WTC11 (cell line): ENCODE results near the gene ZNF625. TPM values are rescaled to one million over a fixed set of nuclear protein-coding genes. Genes with fewer than 3 reads are reported as not detected.

Source experiments
- ATAC-seq: fragments of 200-7000 bp; cut with Tn5 transposase; 2 replicates; pipeline ENCODE4 v1.10.0; 2021; ENCODE audit warnings: mild to moderate bottlenecking, moderate library complexity
- CTCF ChIA-PET: fragments of 300-600 bp; sonication (Branson Sonifier 250); formaldehyde crosslinking; loops from one replicate; lab custom pipeline; 2021; ENCODE audit warnings: antibody characterized with exemption; lab: Charles Lee
- POLR2A ChIA-PET: fragments of 350-600 bp; sonication (Branson Sonifier 250); formaldehyde crosslinking; loops from one replicate; lab custom pipeline; 2021; ENCODE audit warnings: antibody characterized with exemption; lab: Charles Lee
- DNase-seq: peaks from one replicate; pipeline ENCODE4 v3.0.0; 2021; ENCODE audit warnings: low spot score
- H3K27ac Mint-ChIP-seq: 2 replicates; pipeline ENCODE4 v1.8.0; 2021; ENCODE audit warnings: mixed read lengths
- H3K27me3 Mint-ChIP-seq: 2 replicates; pipeline ENCODE4 v1.8.0; 2021; ENCODE audit warnings: low read depth, mild to moderate bottlenecking, moderate library complexity, mixed read lengths
- H3K36me3 Mint-ChIP-seq: 2 replicates; pipeline ENCODE4 v1.8.0; 2021; ENCODE audit warnings: mixed read lengths
- H3K4me1 Mint-ChIP-seq: 2 replicates; pipeline ENCODE4 v1.8.0; 2022; ENCODE audit warnings: mixed read lengths
- H3K4me3 Mint-ChIP-seq: 2 replicates; pipeline ENCODE4 v1.8.0; 2021; ENCODE audit warnings: mild to moderate bottlenecking, moderate library complexity, mixed read lengths
- H3K9me3 Mint-ChIP-seq: 2 replicates; pipeline ENCODE4 v1.8.0; 2021; ENCODE audit warnings: mixed read lengths
- CREM ChIP-seq: sonication (generic); formaldehyde crosslinking; IDR thresholded peaks from 2 replicates; pipeline ENCODE4 v1.8.1; 2022; ENCODE audit warnings: mild to moderate bottlenecking, missing genetic modification reagents, moderate library complexity
- EMX1 ChIP-seq: fragments of 250-450 bp; sonication (Bioruptor Pico); IDR thresholded peaks from 2 replicates; pipeline ENCODE4 v1.8.0; 2021; ENCODE audit warnings: mild to moderate bottlenecking
- FOXK1 ChIP-seq: sonication (generic); formaldehyde crosslinking; IDR thresholded peaks from 2 replicates; pipeline ENCODE4 v1.8.0; 2022; ENCODE audit warnings: mild to moderate bottlenecking, moderate library complexity, missing genetic modification reagents
- GABPB1 ChIP-seq: sonication (generic); formaldehyde crosslinking; IDR thresholded peaks from 2 replicates; pipeline ENCODE4 v1.8.1; 2023; ENCODE audit warnings: mild to moderate bottlenecking, missing genetic modification reagents
- HMGA2 ChIP-seq: fragments of 250-450 bp; sonication (Bioruptor Pico); IDR thresholded peaks from 2 replicates; pipeline ENCODE4 v1.4.0; 2021; ENCODE audit warnings: mild to moderate bottlenecking, moderate library complexity
- JUN ChIP-seq: sonication (generic); formaldehyde crosslinking; IDR thresholded peaks from 2 replicates; pipeline ENCODE4 v1.8.0; 2023; ENCODE audit warnings: mild to moderate bottlenecking, missing genetic modification reagents
- NFYB ChIP-seq: sonication (generic); formaldehyde crosslinking; conservative IDR thresholded peaks from 2 replicates; pipeline ENCODE4 v1.8.0; 2022; ENCODE audit warnings: low read depth, missing genetic modification reagents
- NR1H2 ChIP-seq: sonication (generic); formaldehyde crosslinking; IDR thresholded peaks from 2 replicates; pipeline ENCODE4 v1.9.0; 2021; ENCODE audit warnings: mild to moderate bottlenecking, moderate library complexity, missing genetic modification reagents
- RELA ChIP-seq: sonication (generic); formaldehyde crosslinking; IDR thresholded peaks from 2 replicates; pipeline ENCODE4 v1.8.1; 2022; ENCODE audit warnings: missing genetic modification reagents, mild to moderate bottlenecking, borderline replicate concordance
- SP1 ChIP-seq: sonication (generic); formaldehyde crosslinking; conservative IDR thresholded peaks from 2 replicates; pipeline ENCODE4 v1.8.1; 2022; ENCODE audit warnings: missing genetic modification reagents
- ZNF219 ChIP-seq: sonication (generic); formaldehyde crosslinking; IDR thresholded peaks from 2 replicates; pipeline ENCODE4 v1.8.0; 2023; ENCODE audit warnings: missing genetic modification reagents, mild to moderate bottlenecking, borderline replicate concordance
- ZNF232 ChIP-seq: sonication (generic); formaldehyde crosslinking; IDR thresholded peaks from 2 replicates; pipeline ENCODE4 v1.8.0; 2022; ENCODE audit warnings: mild to moderate bottlenecking, missing genetic modification reagents
- ZNF263 ChIP-seq: sonication (generic); formaldehyde crosslinking; IDR thresholded peaks from 2 replicates; pipeline ENCODE4 v1.8.1; 2022; ENCODE audit warnings: low read depth, mild to moderate bottlenecking, moderate library complexity, missing genetic modification reagents
- total RNA-seq: library from RNA; stranded (reverse); gene quantifications from 3 replicates; pipeline ENCODE4 v1.2.3, GENCODE V29; 2021
- TF ChIP-seq, protein P1 (sequence below): sonication (generic); formaldehyde crosslinking; IDR thresholded peaks from 2 replicates; pipeline ENCODE4 v1.8.1; 2023; ENCODE audit warnings: mild to moderate bottlenecking, missing genetic modification reagents, borderline replicate concordance
- TF ChIP-seq, protein P2 (sequence below): sonication (generic); formaldehyde crosslinking; IDR thresholded peaks from 2 replicates; pipeline ENCODE4 v1.8.1; 2023; ENCODE audit warnings: mild to moderate bottlenecking, missing genetic modification reagents
- TF ChIP-seq, protein P3 (sequence below): sonication (generic); formaldehyde crosslinking; IDR thresholded peaks from 2 replicates; pipeline ENCODE4 v1.8.1; 2023; ENCODE audit warnings: mild to moderate bottlenecking, moderate library complexity, missing genetic modification reagents
- TF ChIP-seq, protein P4 (sequence below): sonication (generic); formaldehyde crosslinking; IDR thresholded peaks from 2 replicates; pipeline ENCODE4 v1.8.0; 2022; ENCODE audit warnings: mild to moderate bottlenecking, missing genetic modification reagents
- TF ChIP-seq, protein P5 (sequence below): fragments of 250-450 bp; sonication (Bioruptor Pico); IDR thresholded peaks from 2 replicates; pipeline ENCODE4 v1.9.0; 2021; ENCODE audit warnings: moderate library complexity, mild to moderate bottlenecking, inconsistent platforms, borderline replicate concordance

The ZNF625 gene
- total RNA-seq, 1 experiment from 2014 or later, result 24.5 TPM

DNA sequence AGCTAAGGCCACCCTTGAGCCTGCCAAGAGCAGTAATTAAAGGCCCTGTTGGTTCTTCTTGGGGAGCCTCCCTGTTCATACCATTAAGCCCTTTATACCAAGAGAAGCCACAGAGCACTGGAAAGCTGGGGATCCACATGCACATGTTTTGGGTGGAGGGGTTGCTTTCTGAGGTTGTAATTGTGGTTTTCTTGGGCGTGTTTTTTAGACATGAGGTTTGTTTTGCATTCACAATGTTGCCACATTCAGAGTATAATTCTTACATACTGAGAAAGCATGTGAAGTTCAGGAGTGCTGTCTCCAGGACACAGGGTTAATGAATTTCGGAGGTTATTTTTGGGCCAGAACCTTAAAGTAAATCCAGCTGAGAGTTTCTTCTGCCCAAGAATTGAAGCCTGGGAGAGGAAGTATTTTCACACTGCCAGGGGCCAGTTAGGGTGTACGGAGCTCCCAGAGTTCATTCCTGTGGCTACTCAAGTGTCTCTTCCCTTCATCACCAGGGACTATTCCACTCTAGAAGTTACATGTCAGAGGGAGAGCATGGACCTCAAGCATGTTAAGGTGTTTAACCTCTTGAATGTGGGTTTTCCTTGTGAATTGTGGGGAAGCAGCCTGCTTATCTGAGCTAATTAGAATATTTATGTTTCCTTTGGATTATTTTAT is 43.4 kb upstream of the ZNF625 start (continued):
- TF ChIP-seq, protein P1, sequence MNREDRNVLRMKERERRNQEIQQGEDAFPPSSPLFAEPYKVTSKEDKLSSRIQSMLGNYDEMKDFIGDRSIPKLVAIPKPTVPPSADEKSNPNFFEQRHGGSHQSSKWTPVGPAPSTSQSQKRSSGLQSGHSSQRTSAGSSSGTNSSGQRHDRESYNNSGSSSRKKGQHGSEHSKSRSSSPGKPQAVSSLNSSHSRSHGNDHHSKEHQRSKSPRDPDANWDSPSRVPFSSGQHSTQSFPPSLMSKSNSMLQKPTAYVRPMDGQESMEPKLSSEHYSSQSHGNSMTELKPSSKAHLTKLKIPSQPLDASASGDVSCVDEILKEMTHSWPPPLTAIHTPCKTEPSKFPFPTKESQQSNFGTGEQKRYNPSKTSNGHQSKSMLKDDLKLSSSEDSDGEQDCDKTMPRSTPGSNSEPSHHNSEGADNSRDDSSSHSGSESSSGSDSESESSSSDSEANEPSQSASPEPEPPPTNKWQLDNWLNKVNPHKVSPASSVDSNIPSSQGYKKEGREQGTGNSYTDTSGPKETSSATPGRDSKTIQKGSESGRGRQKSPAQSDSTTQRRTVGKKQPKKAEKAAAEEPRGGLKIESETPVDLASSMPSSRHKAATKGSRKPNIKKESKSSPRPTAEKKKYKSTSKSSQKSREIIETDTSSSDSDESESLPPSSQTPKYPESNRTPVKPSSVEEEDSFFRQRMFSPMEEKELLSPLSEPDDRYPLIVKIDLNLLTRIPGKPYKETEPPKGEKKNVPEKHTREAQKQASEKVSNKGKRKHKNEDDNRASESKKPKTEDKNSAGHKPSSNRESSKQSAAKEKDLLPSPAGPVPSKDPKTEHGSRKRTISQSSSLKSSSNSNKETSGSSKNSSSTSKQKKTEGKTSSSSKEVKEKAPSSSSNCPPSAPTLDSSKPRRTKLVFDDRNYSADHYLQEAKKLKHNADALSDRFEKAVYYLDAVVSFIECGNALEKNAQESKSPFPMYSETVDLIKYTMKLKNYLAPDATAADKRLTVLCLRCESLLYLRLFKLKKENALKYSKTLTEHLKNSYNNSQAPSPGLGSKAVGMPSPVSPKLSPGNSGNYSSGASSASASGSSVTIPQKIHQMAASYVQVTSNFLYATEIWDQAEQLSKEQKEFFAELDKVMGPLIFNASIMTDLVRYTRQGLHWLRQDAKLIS (CRISPR knock-in tag), result no peak

DNA sequence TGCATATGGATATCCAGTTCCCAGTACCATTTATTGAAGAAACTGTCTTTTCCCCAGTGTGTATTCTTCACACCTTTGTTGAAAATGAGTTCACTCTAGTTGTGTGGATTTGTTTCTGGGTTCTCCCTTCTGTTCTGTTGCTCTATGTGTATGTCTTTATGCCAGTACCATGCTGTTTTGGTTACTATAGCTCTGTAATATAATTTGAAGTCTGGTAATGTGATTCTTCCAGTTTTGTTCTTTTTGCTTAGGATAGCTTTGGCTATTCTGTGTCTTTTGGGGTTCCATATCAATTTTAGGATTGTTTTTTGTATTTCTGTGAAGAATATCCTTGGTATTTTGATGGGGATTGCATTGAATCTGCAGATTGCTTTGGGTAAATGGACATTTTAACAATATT is 41.6 kb upstream of the ZNF625 start:
- H3K4me3 Mint-ChIP-seq, result no peak overlapping the region
- H3K9me3 Mint-ChIP-seq, result peaks cover 13% of the 10 kb centered on the region
- ChIA-PET CTCF (no interaction called here), POLR2A (no interaction called here)
- H3K4me1 Mint-ChIP-seq, result peaks cover 11% of the 10 kb centered on the region
- ATAC-seq (no peak), DNase-seq (no peak)
- H3K27ac Mint-ChIP-seq, result no peak overlapping the region
- H3K36me3 Mint-ChIP-seq, result peaks cover 19% of the 10 kb centered on the region
- no peaks in the 10 kb centered on the region for H3K27me3 Mint-ChIP-seq
- TF ChIP-seq FOXK1 (no peak), GABPB1 (CRISPR knock-in tag) (no peak), ZNF219 (no peak), CREM (no peak), EMX1 (no peak)
- TF ChIP-seq, protein P2, sequence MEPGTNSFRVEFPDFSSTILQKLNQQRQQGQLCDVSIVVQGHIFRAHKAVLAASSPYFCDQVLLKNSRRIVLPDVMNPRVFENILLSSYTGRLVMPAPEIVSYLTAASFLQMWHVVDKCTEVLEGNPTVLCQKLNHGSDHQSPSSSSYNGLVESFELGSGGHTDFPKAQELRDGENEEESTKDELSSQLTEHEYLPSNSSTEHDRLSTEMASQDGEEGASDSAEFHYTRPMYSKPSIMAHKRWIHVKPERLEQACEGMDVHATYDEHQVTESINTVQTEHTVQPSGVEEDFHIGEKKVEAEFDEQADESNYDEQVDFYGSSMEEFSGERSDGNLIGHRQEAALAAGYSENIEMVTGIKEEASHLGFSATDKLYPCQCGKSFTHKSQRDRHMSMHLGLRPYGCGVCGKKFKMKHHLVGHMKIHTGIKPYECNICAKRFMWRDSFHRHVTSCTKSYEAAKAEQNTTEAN (CRISPR knock-in tag), result no peak
- TF ChIP-seq, protein P3, sequence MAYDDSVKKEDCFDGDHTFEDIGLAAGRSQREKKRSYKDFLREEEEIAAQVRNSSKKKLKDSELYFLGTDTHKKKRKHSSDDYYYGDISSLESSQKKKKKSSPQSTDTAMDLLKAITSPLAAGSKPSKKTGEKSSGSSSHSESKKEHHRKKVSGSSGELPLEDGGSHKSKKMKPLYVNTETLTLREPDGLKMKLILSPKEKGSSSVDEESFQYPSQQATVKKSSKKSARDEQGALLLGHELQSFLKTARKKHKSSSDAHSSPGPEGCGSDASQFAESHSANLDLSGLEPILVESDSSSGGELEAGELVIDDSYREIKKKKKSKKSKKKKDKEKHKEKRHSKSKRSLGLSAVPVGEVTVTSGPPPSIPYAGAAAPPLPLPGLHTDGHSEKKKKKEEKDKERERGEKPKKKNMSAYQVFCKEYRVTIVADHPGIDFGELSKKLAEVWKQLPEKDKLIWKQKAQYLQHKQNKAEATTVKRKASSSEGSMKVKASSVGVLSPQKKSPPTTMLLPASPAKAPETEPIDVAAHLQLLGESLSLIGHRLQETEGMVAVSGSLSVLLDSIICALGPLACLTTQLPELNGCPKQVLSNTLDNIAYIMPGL, result no peak

DNA sequence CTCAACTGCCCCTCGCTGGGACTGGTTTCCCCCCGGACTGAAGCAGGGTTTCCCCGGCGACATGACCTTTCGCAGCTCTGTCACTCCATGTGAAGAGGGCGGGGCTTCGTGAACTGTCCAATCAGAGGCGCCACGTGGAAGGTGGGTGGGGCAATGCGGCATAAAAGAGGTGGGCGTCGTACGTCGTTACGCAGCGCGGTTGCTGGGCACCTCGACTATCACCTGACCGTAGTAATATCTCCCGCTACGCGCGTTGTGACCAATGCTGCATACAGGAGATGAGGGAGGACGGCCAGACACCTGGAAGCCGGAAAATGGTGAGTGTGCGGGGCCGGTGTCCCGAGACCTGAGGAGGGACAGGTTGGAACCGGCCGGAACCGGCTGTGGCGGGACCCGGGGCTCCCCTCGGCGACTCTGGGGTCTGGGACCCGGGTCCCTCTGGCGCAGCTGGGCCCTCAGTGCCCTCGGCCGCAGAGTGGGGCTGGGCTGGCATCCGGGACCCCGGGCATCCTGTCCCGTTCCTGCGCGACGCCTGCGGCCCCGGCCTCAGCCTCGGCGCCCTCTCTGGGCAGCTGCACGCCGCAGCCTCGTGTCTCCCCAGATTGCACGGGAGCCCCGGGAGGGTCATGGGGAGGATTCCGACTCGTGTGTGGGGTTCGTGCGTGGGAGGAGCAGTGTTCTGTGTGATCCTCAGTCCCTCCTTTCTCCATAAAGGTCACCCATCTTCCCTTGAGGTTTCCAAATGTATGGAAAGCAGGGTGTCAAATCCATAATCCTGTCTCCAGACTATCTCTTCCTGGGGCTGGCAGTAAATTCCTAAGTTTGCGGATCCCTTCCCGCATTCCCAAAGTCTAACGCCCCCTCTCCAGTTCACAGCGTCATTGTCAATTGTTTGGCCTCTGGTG is 38.5 kb upstream of the ZNF625 start:
- peak; percentile 98 for ATAC-seq
- H3K4me3 Mint-ChIP-seq, result peak overlapping the region; percentile 91
- peaks cover 25% of the 10 kb centered on the region for H3K36me3 Mint-ChIP-seq
- H3K9me3 Mint-ChIP-seq, result peaks cover 13% of the 10 kb centered on the region
- DNase-seq, result peak; percentile 98
- peak overlapping the region; percentile 99 for H3K27ac Mint-ChIP-seq
- H3K27me3 Mint-ChIP-seq, result no peaks in the 10 kb centered on the region
- ChIA-PET POLR2A (interaction anchor here (0.7 to 1.5 kb wide), 5 partner anchors 39 to 170 kb away, joined by 3 to 5 read pairs (median 4); partner anchors contain the start of genes ZNF20, ZNF44, ZNF442 and ZNF563), CTCF (interaction anchor here (0.5 to 1.7 kb wide), 10 partner anchors 33 to 445 kb away, joined by 3 to 6 read pairs (median 4); partner anchors contain the start of genes ZNF136, ZNF20 and ZNF442)
- H3K4me1 Mint-ChIP-seq, result peaks cover 11% of the 10 kb centered on the region
- peak; percentile 29; the same call in 1 of the 2 replicates for TF ChIP-seq CREM
- TF ChIP-seq, protein P4, sequence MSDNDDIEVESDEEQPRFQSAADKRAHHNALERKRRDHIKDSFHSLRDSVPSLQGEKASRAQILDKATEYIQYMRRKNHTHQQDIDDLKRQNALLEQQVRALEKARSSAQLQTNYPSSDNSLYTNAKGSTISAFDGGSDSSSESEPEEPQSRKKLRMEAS (CRISPR knock-in tag), result peak; percentile 39
- no peak for TF ChIP-seq NR1H2 (CRISPR knock-in tag)
- 0 out of 2 replicates have a peak, but pooled peaks have one; percentile 59 for TF ChIP-seq ZNF232 (CRISPR knock-in tag)
- TF ChIP-seq ZNF263, result 0 out of 2 replicates have a peak, but pooled peaks have one; percentile 17
- TF ChIP-seq NFYB, result peak; percentile 51
- TF ChIP-seq, protein P5, sequence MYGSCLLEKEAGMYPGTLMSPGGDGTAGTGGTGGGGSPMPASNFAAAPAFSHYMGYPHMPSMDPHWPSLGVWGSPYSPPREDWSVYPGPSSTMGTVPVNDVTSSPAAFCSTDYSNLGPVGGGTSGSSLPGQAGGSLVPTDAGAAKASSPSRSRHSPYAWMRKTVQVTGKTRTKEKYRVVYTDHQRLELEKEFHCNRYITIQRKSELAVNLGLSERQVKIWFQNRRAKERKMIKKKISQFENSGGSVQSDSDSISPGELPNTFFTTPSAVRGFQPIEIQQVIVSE (CRISPR knock-in tag), result no peak
- peak; percentile 78 for TF ChIP-seq RELA (CRISPR knock-in tag)
- TF ChIP-seq, protein P3, result peak; percentile 83
- TF ChIP-seq JUN (CRISPR knock-in tag), result no peak
- no peak for TF ChIP-seq HMGA2 (CRISPR knock-in tag)
- peak; percentile 90 for TF ChIP-seq SP1 (CRISPR knock-in tag)
